Fibroblast of pulmonary artery (primary cell): ENCODE data around the gene COMMD3.
A peak's percentile ranks its signal among the peaks of the same experiment; 100 is the strongest.

Source experiments
- DNase-seq: peaks from one replicate; pipeline ENCODE4 v3.0.0-alpha.2; 2010; ENCODE audit warnings: low read depth
- H3K4me3 ChIP-seq: replicated peaks from 2 replicates; pipeline ENCODE4 v1.5.1; 2011; ENCODE audit warnings: low read depth, mild to moderate bottlenecking, control low read depth, low read length, moderate library complexity
- CTCF ChIP-seq: IDR thresholded peaks from 2 replicates; pipeline ENCODE4 v1.5.1; 2011; ENCODE audit warnings: mild to moderate bottlenecking, control low read depth, low read length, inconsistent platforms; ENCODE audit errors: missing control alignments

The COMMD3 gene

GRCh38 chr10:22318772-22319171 is 2.6 kb downstream of the COMMD3 start:
- no peak for TF ChIP-seq CTCF
- no peak overlapping the region for H3K4me3 ChIP-seq
- DNase-seq = no peak

- no peak overlapping the region for H3K4me3 ChIP-seq
- no peak for TF ChIP-seq CTCF
Measured at GRCh38 chr10:22319547-22319979, 3.4 kb downstream of the COMMD3 start.

GRCh38 chr10:22319980-22320558 is 3.9 kb downstream of the COMMD3 start:
- TF ChIP-seq CTCF = no peak
- DNase-seq = no peak
- peak overlapping the region; percentile 54 for H3K4me3 ChIP-seq

More at GRCh38 chr10:22319547-22319979, 3.4 kb downstream of the COMMD3 start:
- DNase-seq = no peak

- H3K4me3 ChIP-seq = peak within 1 kb of the TSS; percentile 69
- DNase-seq = peak; percentile 80
- no peak for TF ChIP-seq CTCF
Measured at GRCh38 chr10:22320591-22321155, 4.5 kb downstream of the COMMD3 start, which contains the start of gene BMI1. Gene BMI1 (plus strand): TSS chr10:22321099. CDS start chr10:22326450, 5,351 bp downstream.

- peak; percentile 80 for DNase-seq
- TF ChIP-seq CTCF = no peak
- H3K4me3 ChIP-seq = peak overlapping the region; percentile 65
Measured at GRCh38 chr10:22321156-22321923, 5.2 kb downstream of the COMMD3 start.

- peak overlapping the region; percentile 69 for H3K4me3 ChIP-seq
- no peak for TF ChIP-seq CTCF
- DNase-seq = no peak
Measured at GRCh38 chr10:22321924-22322640, 5.9 kb downstream of the COMMD3 start.
